HCT116 (cell line): ENCODE measurements around the gene PAAF1. TPM values are rescaled to one million over a fixed set of nuclear protein-coding genes. Genes with fewer than 3 reads are reported as not detected.

Experiments used
- ATAC-seq: fragments of 200-7000 bp; cut with Tn5 transposase; 2 replicates; pipeline ENCODE4 v1.9.1; 2020; ENCODE audit warnings: mild to moderate bottlenecking, moderate library complexity
- BruUV-seq: library from RNA; stranded (reverse); fragments of 400-500 nt; replicated peaks from 2 replicates; lab custom pipeline; 2021; lab: Mats Ljungman, UMichigan
- CTCF ChIA-PET: fragments of 300-600 bp; sonication (Branson Sonifier 250); formaldehyde crosslinking; loops from one replicate; lab custom pipeline; 2021; ENCODE audit warnings: antibody characterized with exemption; lab: Charles Lee
- POLR2A ChIA-PET: fragments of 300-600, 350-600 bp; sonication (Branson Sonifier 250); formaldehyde crosslinking; loops from one replicate; lab custom pipeline; 2021; ENCODE audit warnings: antibody characterized with exemption; lab: Charles Lee
- RAD21 ChIA-PET, 2 experiments: fragments of 300-600 bp; sonication (Branson Sonifier 250); formaldehyde crosslinking; loops; one replicate each; lab custom pipeline; 2023; ENCODE audit warnings: low total read pairs in 2 of 2; ENCODE audit not compliant: uncharacterized antibody in 2 of 2, unreplicated experiment in 2 of 2, low non-redundant PET in 1 of 2; lab: Charles Lee
- DNase-seq: peaks from one replicate; pipeline ENCODE4 v3.0.0-alpha.2; 2010; ENCODE audit warnings: low read depth, low spot score
- H2AFZ ChIP-seq: fragments of 200-600 bp; shearing (Covaris generic), sonication (generic); 2 replicates; pipeline ENCODE4 v1.6.1; 2017; ENCODE audit warnings: low read depth, mixed run types, mixed read lengths, antibody characterized with exemption, low read length; ENCODE audit not compliant: poor library complexity, severe bottlenecking
- H3K27ac ChIP-seq: 2 replicates; pipeline ENCODE4 v1.5.1; 2012; ENCODE audit warnings: low read depth, low read length
- H3K27me3 ChIP-seq: fragments of 200-600 bp; sonication (generic); 2 replicates; pipeline ENCODE4 v1.6.1; 2016; ENCODE audit warnings: mixed run types, low read length, mixed read lengths; ENCODE audit not compliant: insufficient read depth
- H3K36me3 ChIP-seq, 2 experiments: fragments of 200-500 bp in 1 of 2; fragments of 200-600 bp in 1 of 2; sonication (Bioruptor generic) in 1 of 2; sonication (generic) in 1 of 2; 2 replicates each; pipeline versions ENCODE4 v1.5.1 to v1.6.1; 2014 to 2016; ENCODE audit warnings: low read length in 2 of 2, inconsistent platforms in 1 of 2, mixed read lengths in 1 of 2, mixed run types in 1 of 2; ENCODE audit not compliant: insufficient read depth in 2 of 2, control insufficient read depth in 1 of 2
- H3K4me1 ChIP-seq, 2 experiments: fragments of 200-600 bp in 1 of 2; sonication (generic) in 1 of 2; 2 replicates each; pipeline versions ENCODE4 v1.5.1 to v1.6.1; 2012 to 2017; ENCODE audit warnings: low read length in 2 of 2, inconsistent platforms in 1 of 2, mild to moderate bottlenecking in 1 of 2, mixed read lengths in 1 of 2, mixed run types in 1 of 2, moderate library complexity in 1 of 2; ENCODE audit not compliant: insufficient read depth in 2 of 2, control insufficient read depth in 1 of 2
- H3K4me2 ChIP-seq: fragments of 200-600 bp; sonication (generic); 2 replicates; pipeline ENCODE4 v1.6.1; 2017; ENCODE audit warnings: mixed run types, low read length, mixed read lengths
- H3K4me3 ChIP-seq, 2 experiments: fragments of 200-600 bp in 1 of 2; sonication (generic) in 1 of 2; replicated peaks in 1 of 2; 2 replicates each; pipeline ENCODE4 v1.5.1; 2011 to 2016; ENCODE audit warnings: low read length in 2 of 2, control low read depth in 1 of 2, low read depth in 1 of 2, mild to moderate bottlenecking in 1 of 2, mixed read lengths in 1 of 2, mixed run types in 1 of 2
- H3K79me2 ChIP-seq: fragments of 200-600 bp; sonication (generic); 2 replicates; pipeline ENCODE4 v1.6.1; 2017; ENCODE audit warnings: mild to moderate bottlenecking, mixed run types, low read length, moderate library complexity, mixed read lengths; ENCODE audit not compliant: insufficient read depth
- H3K9ac ChIP-seq: fragments of 200-600 bp; sonication (generic); 2 replicates; pipeline ENCODE4 v1.6.1; 2016; ENCODE audit warnings: low read length, mixed read lengths
- H3K9me2 ChIP-seq: fragments of 200-600 bp; sonication (generic), shearing (Covaris generic); 2 replicates; pipeline ENCODE4 v1.6.1; 2017; ENCODE audit warnings: mixed run types, mild to moderate bottlenecking, moderate library complexity; ENCODE audit not compliant: insufficient read depth
- H3K9me3 ChIP-seq, 2 experiments: fragments of 200-500 bp in 1 of 2; fragments of 200-600 bp in 1 of 2; sonication (Bioruptor generic) in 1 of 2; sonication (generic) in 1 of 2; 2 replicates each; pipeline ENCODE4 v1.6.1; 2014 to 2017; ENCODE audit warnings: low read length in 2 of 2, mixed read lengths in 2 of 2, inconsistent platforms in 1 of 2, low read depth in 1 of 2, mild to moderate bottlenecking in 1 of 2, mixed run types in 1 of 2, moderate library complexity in 1 of 2; ENCODE audit not compliant: control insufficient read depth in 1 of 2, insufficient read depth in 1 of 2
- H4K20me1 ChIP-seq: fragments of 200-600 bp; sonication (generic), shearing (Covaris generic); 2 replicates; pipeline ENCODE4 v1.6.1; 2017; ENCODE audit warnings: mixed run types, mild to moderate bottlenecking, moderate library complexity; ENCODE audit not compliant: insufficient read depth
- CTCF ChIP-seq, 3 experiments: fragments of 200-600 bp in 1 of 3; sonication (generic) in 1 of 3; IDR thresholded peaks in 2 of 3; conservative IDR thresholded peaks in 1 of 3; 2 replicates each; pipeline ENCODE4 v1.5.1; 2012 to 2017; ENCODE audit warnings: low read depth in 2 of 3, low read length in 2 of 3, antibody characterized with exemption in 1 of 3, borderline replicate concordance in 1 of 3, control low read depth in 1 of 3, mild to moderate bottlenecking in 1 of 3, mixed read lengths in 1 of 3, mixed run types in 1 of 3, moderate library complexity in 1 of 3; ENCODE audit not compliant: insufficient read depth in 1 of 3
- EZH2 ChIP-seq: fragments of 200-600 bp; sonication (generic); IDR thresholded peaks from 2 replicates; pipeline ENCODE4 v1.6.1; 2017; ENCODE audit warnings: antibody characterized with exemption, mixed run types
- EZH2phosphoT487 ChIP-seq: fragments of 200-600 bp; IDR thresholded peaks from 2 replicates; pipeline ENCODE4 v1.6.1; 2018; ENCODE audit warnings: antibody characterized with exemption, borderline replicate concordance
- FOSL1 ChIP-seq: IDR thresholded peaks from 2 replicates; pipeline ENCODE4 v1.6.1; 2012; ENCODE audit warnings: low read depth
- JUND ChIP-seq: IDR thresholded peaks from 2 replicates; pipeline ENCODE4 v1.6.1; 2012
- POLR2A ChIP-seq: IDR thresholded peaks from 2 replicates; pipeline ENCODE4 v1.7.0; 2011; ENCODE audit warnings: borderline replicate concordance; ENCODE audit not compliant: insufficient read depth, insufficient read length; ENCODE audit errors: extremely low read depth
- POLR2AphosphoS5 ChIP-seq: IDR thresholded peaks from 2 replicates; pipeline ENCODE4 v1.6.1; 2011; ENCODE audit warnings: mild to moderate bottlenecking, low read depth, low read length, moderate library complexity
- RAD21 ChIP-seq: IDR thresholded peaks from 2 replicates; pipeline ENCODE4 v1.6.1; 2012; ENCODE audit warnings: low read depth, mild to moderate bottlenecking
- SIN3A ChIP-seq: IDR thresholded peaks from 2 replicates; pipeline ENCODE4 v1.6.1; 2012; ENCODE audit warnings: low read depth
- SRF ChIP-seq: IDR thresholded peaks from 2 replicates; pipeline ENCODE4 v1.6.1; 2012; ENCODE audit warnings: low read depth
- TCF7L2 ChIP-seq: IDR thresholded peaks from 2 replicates; pipeline ENCODE4 v1.7.0; 2011; ENCODE audit warnings: borderline replicate concordance, inconsistent platforms; ENCODE audit not compliant: insufficient read depth, insufficient read length; ENCODE audit errors: extremely low read depth
- intact Hi-C: fragments of 100-400 bp; cut with micrococcal nuclease; formaldehyde crosslinking; loops from 2 replicates; pipeline ENCODE4 v1.10.0; 2022
- total RNA-seq: library from RNA; stranded (reverse); gene quantifications from one replicate; pipeline ENCODE4 v1.2.1, GENCODE V29; 2021; ENCODE audit not compliant: unreplicated experiment

The PAAF1 gene
- total RNA-seq, 1 experiment from 2014 or later: 15.5 TPM

GRCh38 chr11:73969091-73969490 lies 92.3 kb downstream of the PAAF1 start:
- intact Hi-C loops: loop anchor here (10.0 kb wide), 1 partner anchor 236 kb away; no protein-coding TSS in a partner anchor
- H3K27ac ChIP-seq: no peak overlapping the region
- no peak overlapping the region for H3K4me3 ChIP-seq
- no peak overlapping the region for H3K9ac ChIP-seq
- no peaks in the 10 kb centered on the region for H3K27me3 ChIP-seq
- DNase-seq: no peak
- ChIA-PET RAD21 (no interaction called here), CTCF (no interaction called here), POLR2A (interaction anchor here (0.8 to 1.2 kb wide), 2 partner anchors 8 to 10 kb away, joined by 3 to 4 read pairs; no protein-coding TSS in a partner anchor)
- BruUV-seq: no TSS peak
- H4K20me1 ChIP-seq: no peaks in the 10 kb centered on the region
- no peak for TF ChIP-seq EZH2
- TF ChIP-seq RAD21: no peak
- TF ChIP-seq FOSL1: no peak
- TF ChIP-seq CTCF (IDR thresholded peaks at IDR 0.05 in 2 of 3, conservative IDR thresholded peaks at IDR 0.05 in 1 of 3; ENCODE audit: borderline replicate concordance in 1 of 3, insufficient read depth in 1 of 3, low read depth in 2 of 3, low read length in 2 of 3): no peak
- no peak for TF ChIP-seq POLR2A
- TF ChIP-seq JUND: no peak
- no peak for TF ChIP-seq SIN3A
- no peak for TF ChIP-seq SRF
- TF ChIP-seq TCF7L2: no peak
- TF ChIP-seq POLR2AphosphoS5: no peak
- TF ChIP-seq EZH2phosphoT487: no peak
- no peaks in the 10 kb centered on the region for H3K36me3 ChIP-seq
- H3K4me1 ChIP-seq: peaks cover 0 to 6% of the 10 kb centered on the region in 2 experiments; a peak in 3 of 4 replicates
- no peak overlapping the region for H3K4me2 ChIP-seq
- no peaks in the 10 kb centered on the region for H3K9me3 ChIP-seq
- no peak overlapping the region for H2AFZ ChIP-seq
- no peak for ATAC-seq
- H3K9me2 ChIP-seq: no peaks in the 10 kb centered on the region
- H3K79me2 ChIP-seq: no peaks in the 10 kb centered on the region
